Measurements from ENCODE around the gene RPS10. TPM values are rescaled to one million over a fixed set of nuclear protein-coding genes. Genes with fewer than 3 reads are reported as not detected.

Gene RPS10
- total and polyA plus RNA-seq, 2 donors (not counting 3 experiments of a cell fraction or from before 2014, with no cell fraction given) = 1,416 to 5,496 TPM

DNA sequence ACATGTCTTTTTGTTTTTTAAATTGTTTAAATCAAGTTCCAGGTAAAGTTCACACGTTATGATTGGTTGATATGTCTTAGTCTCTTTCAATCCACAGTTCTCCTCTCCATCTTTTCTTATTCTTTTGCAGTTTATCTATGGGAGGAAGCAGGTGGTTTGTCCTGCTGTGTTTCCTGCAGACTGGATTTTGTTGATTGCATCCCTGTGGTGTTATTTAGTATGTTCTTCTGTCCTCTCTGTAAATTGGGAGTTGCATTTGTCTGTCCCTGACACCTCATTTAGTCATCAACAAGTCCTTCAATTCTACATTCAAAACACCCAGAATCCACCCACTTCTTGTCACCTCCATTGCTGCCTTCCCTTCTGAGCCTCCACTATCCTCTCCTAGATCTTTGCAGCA lies 48.1 kb upstream of the RPS10 start:
- Histone ChIP-seq H2AFZ (ENCODE audit: low read depth, low read length) (no peak overlapping the region), H4K20me1 (replicated peaks; ENCODE audit: control insufficient read depth, extremely low read depth, insufficient read depth, low read length) (no peaks in the 10 kb centered on the region), H3K27ac (ENCODE audit: insufficient read depth, low read depth, low read length) (no peak overlapping the region), H3K9me3 (replicated peaks; ENCODE audit: control insufficient read depth, insufficient read depth, low read length) (no peaks in the 10 kb centered on the region), H3K9ac (replicated peaks; ENCODE audit: extremely low read depth, insufficient read depth, low read length) (no peak overlapping the region), H3K4me2 (ENCODE audit: insufficient read depth, low read length) (no peak overlapping the region), H3K36me3 (ENCODE audit: control insufficient read depth in 2 of 2, extremely low read depth in 1 of 2, insufficient read depth in 2 of 2, low read length in 2 of 2) (no peaks in the 10 kb centered on the region), H3K4me3 (replicated peaks in 1 of 3; ENCODE audit: insufficient read depth in 1 of 3, low read depth in 1 of 3, low read length in 3 of 3) (no peak overlapping the region), H3K79me2 (ENCODE audit: control insufficient read depth, insufficient read depth, low read length) (no peaks in the 10 kb centered on the region), H3K9me1 (replicated peaks; ENCODE audit: control insufficient read depth, extremely low read depth, insufficient read depth, low read length) (no peaks in the 10 kb centered on the region), H3K4me1 (ENCODE audit: control insufficient read depth, extremely low read depth, insufficient read depth, low read length) (no peaks in the 10 kb centered on the region), H3K27me3 (ENCODE audit: control insufficient read depth in 2 of 2, insufficient read depth in 2 of 2, low read length in 2 of 2) (no peaks in the 10 kb centered on the region)
- ChIA-PET CTCF (no interaction called here), POLR2A (no interaction called here)
- intact Hi-C loops (cut with micrococcal nuclease) = no loop called here
- FAIRE-seq (no peak), DNase-seq (ENCODE audit: low read depth, low spot score) (no peak)
- TF ChIP-seq, protein P1, sequence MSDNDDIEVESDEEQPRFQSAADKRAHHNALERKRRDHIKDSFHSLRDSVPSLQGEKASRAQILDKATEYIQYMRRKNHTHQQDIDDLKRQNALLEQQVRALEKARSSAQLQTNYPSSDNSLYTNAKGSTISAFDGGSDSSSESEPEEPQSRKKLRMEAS (IDR thresholded peaks at IDR 0.05; ENCODE audit: insufficient read depth, insufficient read length) = no peak
- TF ChIP-seq EZH2 (IDR thresholded peaks at IDR 0.05; ENCODE audit: borderline replicate concordance, low read depth, low read length, severe bottlenecking) = no peak
- TF ChIP-seq POLR2A (IDR thresholded peaks at IDR 0.05; ENCODE audit: low read depth, low read length) = no peak
- TF ChIP-seq JUN (IDR thresholded peaks at IDR 0.05; ENCODE audit: borderline replicate concordance, insufficient read depth, insufficient read length, low read depth) = no peak
- TF ChIP-seq POLR2AphosphoS5 (IDR thresholded peaks at IDR 0.05; ENCODE audit: insufficient read depth, low read depth, low read length) = no peak
- TF ChIP-seq GATA2 (IDR thresholded peaks at IDR 0.05; ENCODE audit: insufficient read depth, insufficient read length, low read depth, low read length) = no peak
- no peak for TF ChIP-seq FOS (IDR thresholded peaks at IDR 0.05; ENCODE audit: borderline replicate concordance, insufficient read depth, low read length)
- no peak for TF ChIP-seq MYC (IDR thresholded peaks at IDR 0.05; ENCODE audit: low read depth, low read length)
- no peak for TF ChIP-seq CTCF (IDR thresholded peaks at IDR 0.05; ENCODE audit: extremely low read depth in 1 of 2, insufficient read depth in 1 of 2, low read depth in 1 of 2, low read length in 2 of 2)
- no TSS peak for BruUV-seq (replicated peaks)
- dilution Hi-C loops (cut with MboI; ENCODE audit: extremely low pct_ligation_motif_present, low sequenced_read_pairs) = no loop called here

All from endothelial cell of umbilical vein (primary cell).